Globus pallidus (tissue), 1 donor: Measurements from ENCODE around the gene CDC42EP2.
A peak's percentile ranks its signal among the peaks of the same experiment; 100 is the strongest.
"Not testable (repeated sequence)": the region's sequence is repeated elsewhere in the genome, so short reads cannot be mapped to it uniquely, and the experiment has no call there.

ENCODE experiments used
- DNase-seq: peaks from one replicate; pipeline ENCODE4 v3.0.0-alpha.2; 2015; ENCODE audit warnings: low spot score

Gene CDC42EP2

DNA sequence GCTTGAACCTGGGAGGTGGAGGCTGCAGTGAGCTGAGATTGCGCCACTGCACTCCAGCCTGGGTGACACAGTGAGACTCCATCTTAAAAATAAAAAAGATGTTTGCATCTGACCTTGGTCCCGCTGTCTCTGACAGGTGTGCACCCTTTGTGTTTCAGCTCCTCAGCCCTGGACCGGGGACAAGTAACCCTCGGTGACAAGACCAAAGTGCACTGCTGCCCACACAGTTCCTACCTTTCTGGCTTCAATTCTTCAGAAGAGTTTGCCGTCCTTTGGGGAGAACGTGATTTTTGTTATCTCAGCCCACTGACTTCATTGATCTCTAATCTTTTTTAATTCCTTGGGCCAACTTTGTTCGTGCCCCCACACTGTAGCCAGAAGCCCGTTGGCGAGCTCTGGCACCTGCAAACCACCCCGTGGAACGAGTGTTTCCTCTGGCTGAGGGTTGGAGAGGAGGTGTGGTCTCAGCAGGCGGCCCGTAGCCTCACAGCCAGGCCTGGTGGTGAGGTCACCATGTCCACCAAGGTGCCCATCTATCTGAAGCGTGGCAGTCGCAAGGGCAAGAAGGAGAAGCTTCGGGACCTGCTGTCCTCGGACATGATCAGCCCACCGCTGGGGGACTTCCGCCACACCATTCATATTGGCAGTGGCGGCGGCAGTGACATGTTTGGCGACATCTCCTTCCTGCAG is 5.9 kb downstream of the CDC42EP2 start:
- DNase-seq = no peak

DNA sequence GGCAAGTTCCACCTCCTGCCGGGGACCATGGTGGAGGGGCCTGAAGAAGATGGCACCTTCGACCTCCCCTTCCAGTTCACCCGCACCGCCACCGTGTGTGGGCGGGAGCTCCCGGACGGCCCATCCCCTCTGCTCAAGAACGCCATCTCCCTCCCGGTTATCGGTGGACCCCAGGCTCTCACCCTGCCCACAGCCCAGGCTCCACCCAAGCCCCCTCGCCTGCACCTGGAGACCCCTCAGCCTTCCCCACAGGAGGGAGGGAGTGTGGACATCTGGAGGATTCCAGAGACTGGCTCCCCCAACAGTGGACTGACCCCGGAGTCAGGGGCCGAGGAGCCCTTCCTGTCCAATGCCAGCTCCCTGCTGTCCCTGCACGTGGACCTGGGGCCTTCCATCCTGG is 6.4 kb downstream of the CDC42EP2 start:
- no peak for DNase-seq

DNA sequence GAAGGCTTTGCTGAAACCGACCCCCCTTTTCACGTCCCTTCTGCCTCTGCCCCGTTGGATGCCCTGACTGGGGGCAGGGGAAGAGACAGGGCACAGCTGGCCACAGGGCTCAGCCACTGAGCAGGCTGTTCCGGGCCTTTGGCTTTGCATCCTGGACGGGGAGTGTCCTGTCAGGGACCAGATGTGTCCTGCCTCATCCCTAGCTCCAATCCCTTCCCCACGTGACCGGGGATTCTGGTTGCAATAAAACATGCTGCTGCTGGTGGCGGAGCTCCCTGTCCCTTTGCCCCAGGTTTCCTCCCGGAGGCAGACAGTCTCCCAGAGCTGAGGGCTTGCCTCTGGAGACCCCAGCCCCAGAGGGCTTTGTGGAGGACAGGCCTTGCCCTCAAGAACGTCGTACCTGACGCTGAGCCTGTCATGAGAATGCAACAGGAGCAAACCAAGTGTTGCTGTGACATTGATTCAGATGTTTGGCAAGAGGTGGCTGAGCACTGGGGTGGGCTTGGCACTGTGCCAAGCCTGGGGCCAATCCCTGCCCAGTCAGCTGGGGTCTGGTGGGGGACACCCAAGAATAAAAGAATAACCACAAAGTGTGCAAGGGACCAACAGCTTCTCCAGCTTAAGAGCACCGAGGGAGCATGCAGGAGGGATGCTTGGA is 7.3 kb downstream of the CDC42EP2 start:
- DNase-seq = no peak

DNA sequence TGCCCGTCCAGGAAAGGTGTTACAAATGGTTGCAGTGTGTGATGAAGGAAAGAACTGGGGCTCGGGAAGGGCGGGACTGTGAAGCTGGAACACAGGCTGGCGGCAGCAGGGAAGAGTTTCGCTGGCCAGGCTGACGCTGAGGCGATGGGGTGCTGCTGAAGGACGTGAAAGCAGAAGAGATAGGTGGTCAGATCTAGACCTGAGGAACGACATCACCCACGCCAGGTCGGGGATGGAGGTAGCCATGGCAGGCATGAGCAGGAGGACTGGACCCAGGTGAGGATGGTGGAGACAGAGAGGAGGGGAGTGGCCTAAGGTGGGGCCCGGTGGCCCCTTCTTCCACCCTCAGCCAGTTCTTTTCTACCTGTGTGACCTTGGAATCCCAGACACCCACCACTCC is 9.1 kb downstream of the CDC42EP2 start:
- DNase-seq = no peak

DNA sequence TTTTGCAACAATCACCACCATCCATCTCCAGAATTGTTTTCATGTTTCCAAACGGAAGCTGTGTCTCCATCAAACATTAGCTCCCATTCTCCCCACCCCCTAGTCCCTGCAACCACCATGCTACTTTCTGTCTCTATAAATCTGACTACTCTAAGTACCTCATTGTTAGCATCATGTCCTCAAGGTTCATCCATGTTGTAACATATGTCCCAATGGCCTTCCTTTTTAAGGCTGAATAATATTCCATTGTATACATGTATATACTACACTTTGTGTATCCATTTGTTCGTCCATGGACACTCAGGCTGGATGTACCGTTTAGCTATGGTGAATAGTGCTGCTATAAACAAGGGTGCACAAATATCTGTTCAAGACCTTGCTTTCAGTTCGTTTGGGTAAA is 10.8 kb downstream of the CDC42EP2 start:
- no peak for DNase-seq

DNA sequence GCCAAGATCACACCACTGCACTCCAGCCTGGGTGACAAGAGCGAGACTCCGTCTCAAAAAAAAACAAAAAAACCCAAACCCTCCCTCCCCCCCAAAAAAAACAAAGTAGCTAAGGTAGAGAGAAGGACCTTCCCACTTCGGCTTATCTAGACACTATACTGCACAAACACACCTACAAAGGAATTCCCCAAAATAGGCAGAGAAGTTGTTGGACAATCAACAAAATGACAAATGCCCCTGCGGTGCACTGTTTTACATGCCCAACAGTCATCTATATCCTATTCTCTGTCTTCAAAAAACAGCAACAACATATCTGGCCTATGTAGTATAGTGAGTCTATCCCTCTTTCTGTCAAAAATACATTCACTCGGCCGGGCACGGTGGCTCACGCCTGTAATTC is 12.4 kb downstream of the CDC42EP2 start:
- DNase-seq = no peak

DNA sequence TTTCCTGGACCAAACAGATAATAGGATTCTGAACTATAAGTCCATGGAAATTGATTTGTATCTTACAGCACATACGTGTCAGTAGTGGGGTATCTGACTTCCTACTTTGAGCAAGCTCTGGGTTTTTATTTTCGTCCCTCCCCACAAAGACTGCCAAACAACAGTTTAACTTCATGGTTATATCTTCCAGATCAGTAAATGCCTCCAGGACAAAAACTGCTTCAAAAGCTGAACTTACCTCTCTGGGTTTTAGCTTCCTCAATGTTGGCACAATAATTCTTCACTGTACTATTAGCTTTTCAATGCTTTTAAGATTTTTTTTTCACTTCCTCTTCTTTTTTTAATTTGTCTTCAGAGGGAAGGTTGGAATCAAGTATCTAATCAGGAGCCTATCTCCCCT is 14.8 kb downstream of the CDC42EP2 start:
- DNase-seq = no peak

DNA sequence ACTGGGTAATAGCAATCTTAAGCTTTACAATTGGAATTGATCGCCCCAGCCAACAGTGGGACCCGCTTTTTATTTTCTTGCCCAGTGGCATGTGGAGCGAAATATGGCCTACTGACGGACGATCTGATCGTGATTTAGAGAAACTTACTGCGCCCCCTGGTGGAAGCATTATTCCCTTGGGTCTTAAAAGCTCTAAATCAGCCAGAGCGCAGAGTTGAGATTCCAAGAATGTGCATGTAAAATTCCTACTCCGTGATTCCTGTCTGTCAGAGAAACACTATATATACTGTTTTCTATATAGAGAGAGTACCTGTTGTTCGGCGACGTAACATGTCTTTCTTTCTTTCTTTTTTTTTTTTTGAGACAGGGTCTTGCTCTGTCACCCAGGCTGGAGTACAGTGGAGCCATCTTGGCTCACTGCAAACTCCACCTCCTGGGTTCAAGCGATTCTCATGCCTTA is 15.3 kb downstream of the CDC42EP2 start:
- DNase-seq = peak; percentile 91

DNA sequence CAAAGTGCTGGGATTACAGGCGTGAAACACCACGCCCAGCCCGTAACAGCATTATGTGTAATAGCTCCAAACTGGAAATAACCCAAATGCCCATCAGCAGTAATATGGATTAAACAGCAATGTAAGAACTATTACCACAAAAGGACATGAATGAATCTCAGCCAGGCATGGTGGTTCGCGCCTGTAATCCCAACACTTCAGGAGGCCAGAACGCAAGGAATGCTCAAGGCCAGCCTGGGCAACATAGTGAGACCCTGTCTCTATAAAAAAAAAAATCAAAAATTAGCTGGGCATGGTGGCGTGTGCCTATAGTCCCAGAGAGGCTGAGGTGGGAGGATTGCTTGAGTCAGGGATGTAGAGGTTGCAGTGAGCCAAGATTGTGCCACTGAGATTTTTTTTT is 15.9 kb downstream of the CDC42EP2 start:
- no peak for DNase-seq

DNA sequence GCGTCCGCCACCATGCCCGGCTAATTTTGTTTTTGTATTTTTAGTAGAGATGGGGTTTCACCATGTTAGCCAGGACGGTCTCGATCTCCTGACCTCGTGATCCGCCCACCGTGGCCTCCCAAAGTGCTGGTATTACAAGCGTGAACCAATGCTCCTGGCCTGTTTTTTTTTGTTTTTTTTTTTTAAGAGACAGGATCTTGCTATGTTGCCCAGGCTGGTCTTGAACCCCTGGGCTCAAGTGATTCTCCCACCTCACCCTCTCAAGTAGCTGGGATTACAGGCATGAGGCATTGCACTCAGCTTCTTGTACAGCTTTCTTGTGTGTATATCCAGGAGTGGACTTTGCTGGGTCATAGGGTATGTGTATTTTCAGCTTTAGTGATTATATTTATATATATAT is 17.9 kb downstream of the CDC42EP2 start:
- not testable (repeated sequence) for DNase-seq

DNA sequence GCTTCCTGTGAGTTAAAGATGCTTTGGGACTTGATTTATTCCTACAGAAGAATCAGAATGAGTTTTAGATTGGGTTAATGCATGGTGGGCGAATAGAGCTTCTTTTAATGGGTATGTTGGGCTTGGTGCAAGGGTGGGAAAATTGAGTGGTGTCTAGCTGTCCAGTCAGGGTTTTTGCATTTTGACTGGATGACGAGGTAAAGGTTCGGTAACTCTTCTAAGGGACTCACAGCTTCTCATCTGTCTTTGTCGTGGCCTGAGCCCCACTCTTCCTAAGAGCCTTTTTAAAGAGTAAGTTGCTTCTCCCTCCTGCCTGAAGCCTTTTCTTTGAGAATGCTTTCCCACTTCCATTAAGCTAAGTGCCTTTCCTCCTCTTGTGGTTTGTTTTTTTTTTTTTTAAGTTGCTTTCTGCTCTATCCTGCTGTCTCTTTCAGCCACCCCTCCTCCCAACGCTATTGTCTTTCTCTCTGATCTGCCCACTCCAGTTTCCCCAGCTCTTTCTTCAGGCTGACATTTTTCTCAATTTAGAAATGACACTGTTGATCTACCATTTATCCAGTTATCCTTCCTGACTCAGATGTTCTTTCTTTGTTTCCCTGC is 20.1 kb downstream of the CDC42EP2 start:
- no peak for DNase-seq

DNA sequence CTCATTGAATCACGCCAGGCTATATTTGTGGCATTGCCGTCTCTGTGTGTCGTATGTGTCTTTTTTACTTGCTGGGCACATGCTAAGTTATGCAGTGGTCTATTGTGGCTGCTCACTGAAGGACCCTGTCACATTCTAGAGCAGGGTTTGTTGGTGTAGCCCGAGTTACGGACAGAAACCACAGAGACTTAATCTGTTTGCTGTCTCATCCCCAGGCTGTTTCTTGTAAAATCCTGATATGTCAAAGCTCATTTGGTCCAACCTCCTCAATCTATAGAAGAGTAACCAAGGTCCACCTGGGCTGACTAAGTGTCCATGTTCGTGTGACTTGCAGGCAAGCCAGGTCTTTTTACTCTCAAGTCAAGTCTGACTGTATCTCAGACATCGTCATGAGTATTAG is 24.0 kb downstream of the CDC42EP2 start:
- no peak for DNase-seq

DNA sequence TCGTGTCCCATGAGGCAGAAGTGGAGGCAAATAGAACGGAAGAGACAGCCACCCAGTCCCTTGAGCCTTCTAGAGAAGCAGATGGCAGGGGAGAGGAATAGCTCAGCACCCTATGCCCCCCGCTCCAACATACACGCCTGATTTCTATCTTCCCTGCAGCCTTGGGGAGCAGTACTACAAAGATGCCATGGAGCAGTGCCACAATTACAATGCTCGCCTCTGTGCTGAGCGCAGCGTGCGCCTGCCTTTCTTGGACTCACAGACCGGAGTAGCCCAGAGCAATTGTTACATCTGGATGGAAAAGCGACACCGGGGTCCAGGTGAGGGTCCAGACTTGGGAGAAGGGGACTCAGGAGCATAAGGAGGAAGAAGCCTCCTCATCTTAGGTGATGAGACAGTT is 25.6 kb downstream of the CDC42EP2 start:
- DNase-seq = peak; percentile 64

DNA sequence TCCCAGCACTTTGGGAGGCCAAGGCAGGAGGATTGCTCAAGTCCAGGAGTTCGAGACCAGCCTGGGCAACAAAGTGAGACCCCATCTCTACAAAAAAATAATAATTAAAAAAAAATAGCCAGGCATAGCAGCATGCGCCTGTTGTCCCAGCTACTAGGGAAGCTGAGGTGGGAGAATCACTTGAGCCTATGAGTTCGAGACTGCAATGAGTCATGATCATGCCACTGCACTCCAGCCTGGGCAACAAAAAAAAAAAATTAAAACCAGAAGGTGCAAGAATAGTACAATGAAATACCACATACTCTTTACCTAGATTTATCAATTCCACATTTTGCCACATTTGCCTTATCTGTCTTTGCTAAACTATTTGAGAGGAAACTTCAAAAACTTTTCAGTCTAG is 27.2 kb downstream of the CDC42EP2 start:
- DNase-seq = no peak

DNA sequence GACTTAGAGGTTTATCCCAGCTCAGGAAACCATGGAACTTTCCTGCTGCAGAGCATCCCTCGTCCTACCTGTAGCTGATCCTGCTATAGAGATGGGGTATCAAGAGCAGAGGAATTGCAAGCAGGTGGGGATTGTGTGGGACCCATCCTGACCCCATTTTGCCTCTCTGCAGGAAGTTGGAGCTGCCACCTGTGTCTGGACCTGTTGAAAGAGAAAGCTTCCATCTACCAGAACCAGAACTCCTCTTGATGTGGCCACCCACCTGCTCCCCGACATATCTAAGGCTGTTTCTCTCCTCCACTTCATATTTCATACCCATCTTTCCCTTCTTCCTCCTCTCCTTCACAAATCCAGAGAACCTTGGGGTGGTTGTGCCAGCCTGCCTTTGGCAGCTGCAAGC is 36.8 kb downstream of the CDC42EP2 start:
- DNase-seq = no peak

DNA sequence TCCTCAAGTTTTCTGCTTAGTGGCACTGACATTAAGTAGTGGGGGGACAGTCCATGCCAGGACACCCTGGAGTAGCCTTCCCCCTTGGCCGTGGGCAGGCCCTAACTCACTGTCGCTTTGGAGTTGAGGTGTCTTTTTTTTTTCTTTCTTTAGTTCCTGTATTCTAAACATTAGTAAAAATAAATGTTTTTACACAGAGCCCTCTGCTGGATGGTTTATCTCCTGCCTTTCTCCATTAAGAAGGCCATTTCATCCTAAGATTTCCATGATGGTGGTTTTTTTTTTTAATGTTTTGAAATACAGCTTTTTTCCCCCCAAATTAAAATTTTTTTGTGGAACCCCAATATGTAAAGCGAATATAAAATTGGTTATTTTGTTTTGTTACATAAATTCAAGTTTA is 38.1 kb downstream of the CDC42EP2 start:
- no peak for DNase-seq

DNA sequence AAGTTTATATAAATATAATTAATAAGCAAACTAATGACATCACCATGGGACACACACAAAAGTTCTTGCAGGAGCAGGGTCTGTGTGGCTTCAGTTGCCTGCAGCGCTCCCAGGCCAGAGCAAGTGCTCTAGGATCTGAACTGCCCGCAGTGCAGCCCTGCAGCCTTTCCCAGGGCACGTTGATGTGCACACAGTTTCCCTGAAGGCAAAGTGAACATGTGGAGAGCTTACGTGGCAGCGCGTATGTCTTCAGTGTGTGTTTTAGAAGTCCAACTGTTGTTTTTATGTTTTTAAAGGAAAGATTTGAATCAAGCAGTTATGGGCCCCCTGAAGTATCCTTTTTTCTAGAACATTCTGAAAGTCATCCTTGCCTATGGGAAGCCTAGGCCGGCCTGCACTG is 38.7 kb downstream of the CDC42EP2 start:
- no peak for DNase-seq

DNA sequence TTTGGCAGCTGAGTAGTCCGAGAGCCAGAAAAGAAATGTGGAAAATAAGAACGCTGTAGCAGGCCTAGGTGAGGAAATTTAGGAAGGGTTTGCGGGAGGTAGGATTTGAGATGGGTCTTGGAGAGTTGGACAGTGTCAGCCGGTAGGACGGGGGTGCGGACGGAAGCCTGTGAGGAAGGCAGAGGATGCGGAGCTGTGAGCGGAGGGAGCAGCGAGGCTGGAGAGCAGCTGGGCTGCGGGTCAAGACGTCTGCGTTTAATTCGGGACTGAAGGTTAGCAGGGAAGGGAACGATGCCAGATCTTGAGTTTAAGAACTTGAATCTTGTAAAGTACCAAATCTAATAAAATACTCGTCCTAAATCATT is 39.2 kb downstream of the CDC42EP2 start:
- DNase-seq = no peak

DNA sequence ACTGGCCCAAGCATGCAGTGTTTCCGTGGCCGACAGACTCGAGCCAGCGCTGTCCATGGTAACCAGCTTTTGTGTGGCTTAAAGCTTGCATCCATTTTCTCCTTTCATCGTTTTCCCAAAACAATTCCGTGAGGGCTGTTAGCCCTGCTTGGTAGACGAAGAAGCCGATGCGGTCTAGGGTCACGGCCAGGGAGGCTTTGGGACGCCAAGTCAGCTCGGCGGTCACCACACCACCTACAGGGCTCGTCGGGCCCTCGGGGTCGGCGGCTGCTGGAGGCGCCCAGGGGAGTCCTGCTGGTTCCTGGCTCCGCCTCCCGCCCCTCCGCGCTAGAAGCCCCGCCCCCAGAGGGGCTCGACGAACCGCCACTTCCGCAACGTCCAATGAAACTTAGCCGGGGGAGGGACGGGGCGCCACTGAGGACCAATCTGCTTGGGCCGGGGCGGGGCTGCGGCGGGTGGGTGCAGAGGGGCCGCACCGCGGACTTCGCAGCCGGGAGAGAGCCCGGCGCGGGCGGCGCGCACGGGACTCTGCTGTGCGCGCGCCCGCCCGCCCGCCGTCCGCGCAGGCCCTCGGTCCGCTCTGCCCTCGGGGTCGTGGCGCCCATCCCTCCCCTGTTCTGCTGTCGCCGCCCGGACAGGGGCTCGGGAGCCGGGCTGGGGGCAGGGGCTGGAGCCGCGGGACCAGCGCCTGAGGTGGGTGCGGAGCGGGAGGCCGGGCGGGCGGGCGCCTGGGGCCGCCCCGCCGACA is 39.8 kb downstream of the CDC42EP2 start, which contains the start of gene TIGD3:
TIGD3 (plus strand) TSS at position 487 of the 748 bp plus-strand sequence. CDS start 1,058 bp downstream, outside the sequence.
- peak; percentile 97 for DNase-seq

DNA sequence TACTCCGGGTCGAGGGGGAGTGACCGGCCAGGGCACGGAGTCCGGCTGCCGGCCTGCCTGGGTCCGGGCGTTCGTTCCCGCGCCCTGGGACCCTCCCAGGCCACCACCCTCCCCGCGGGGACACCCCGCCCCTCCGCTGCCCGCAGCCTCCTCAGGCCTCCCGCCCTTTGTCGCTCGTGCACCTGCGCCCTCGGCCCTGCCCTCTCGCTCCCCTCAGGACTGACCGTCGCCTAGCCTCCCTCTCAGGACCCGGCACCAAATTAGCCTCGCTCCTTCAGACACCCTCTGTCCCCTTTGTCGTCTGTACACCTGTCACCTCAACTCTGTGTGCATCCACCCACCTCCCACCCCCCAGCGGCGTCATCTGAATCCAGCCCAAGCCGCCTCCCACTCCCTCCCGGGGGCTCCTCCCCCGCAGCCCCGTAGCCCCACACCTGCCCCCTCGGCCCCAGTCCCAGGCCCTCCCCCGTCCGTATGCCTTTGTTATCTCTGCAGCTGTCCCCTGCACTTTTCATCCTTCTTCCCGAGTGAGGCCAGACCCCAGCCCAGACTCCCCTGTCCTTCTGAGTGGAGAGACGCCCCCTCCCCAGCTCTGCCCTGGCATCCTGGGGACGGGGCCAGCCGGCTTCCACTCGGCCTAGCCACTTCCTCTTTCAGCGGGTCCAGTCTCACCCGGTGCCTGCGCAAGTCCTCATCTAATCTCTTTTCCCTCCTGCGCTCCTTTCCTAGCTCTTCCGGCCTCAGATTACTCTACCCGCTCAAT is 40.5 kb downstream of the CDC42EP2 start:
- DNase-seq = no peak

DNA sequence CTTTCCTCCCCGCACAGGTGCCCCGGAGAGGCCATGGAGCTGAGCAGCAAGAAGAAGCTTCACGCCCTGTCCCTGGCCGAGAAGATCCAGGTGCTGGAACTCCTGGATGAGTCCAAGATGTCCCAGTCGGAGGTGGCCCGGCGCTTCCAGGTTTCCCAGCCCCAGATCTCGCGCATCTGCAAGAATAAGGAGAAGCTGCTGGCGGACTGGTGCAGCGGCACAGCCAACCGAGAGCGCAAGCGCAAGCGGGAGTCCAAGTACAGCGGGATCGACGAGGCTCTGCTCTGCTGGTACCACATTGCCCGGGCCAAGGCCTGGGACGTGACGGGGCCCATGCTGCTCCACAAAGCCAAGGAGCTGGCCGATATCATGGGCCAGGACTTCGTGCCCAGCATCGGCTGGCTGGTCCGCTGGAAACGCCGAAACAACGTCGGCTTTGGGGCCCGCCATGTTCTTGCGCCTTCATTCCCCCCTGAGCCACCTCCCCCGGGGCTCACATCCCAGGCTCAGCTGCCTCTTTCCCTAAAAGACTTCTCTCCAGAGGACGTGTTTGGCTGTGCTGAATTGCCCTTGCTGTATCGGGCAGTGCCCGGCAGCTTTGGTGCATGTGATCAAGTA is 41.2 kb downstream of the CDC42EP2 start:
- DNase-seq = no peak
